ENCODE measurements around the gene COP1. TPM values are rescaled to one million over a fixed set of nuclear protein-coding genes. Genes with fewer than 3 reads are reported as not detected.

COP1 gene
- total RNA-seq, 1 donor from 2014 or later = 67.4 TPM

DNA sequence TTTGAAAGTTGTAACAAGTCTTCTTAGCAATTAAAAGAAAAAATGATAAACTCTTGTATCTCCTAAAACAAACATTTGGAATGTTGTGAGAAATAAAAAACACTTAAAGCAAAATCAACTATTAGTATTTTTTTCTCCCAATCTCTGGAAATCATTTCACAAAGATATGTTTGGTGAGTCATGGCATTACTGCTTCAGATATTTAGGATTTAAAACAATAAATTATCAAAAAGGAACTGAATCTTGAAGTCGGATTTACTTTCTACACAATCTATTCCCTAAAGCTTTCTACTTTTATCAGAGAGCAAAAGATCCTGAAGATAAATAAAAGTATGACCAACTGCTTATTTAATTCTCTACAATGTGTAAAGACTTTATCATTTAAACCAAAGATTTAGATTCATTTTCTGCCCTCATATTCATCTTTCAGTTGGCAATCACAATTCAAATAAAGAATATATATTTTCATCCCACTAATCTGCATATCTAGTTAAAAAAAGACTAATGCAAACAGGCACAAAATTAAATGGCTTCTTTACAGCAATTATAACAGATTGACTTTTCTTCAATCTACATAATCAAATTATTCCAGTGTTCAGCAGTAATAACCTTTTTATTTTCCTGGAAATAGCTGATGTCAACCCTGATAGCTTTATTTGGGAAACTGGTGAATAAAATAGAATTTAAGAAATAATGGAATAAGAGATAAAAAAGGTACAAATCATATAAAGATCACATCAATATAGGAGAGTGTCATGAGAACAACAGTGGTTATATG lies 230.0 kb downstream of the COP1 start:
- DNase-seq (ENCODE audit: extremely low read depth, low read depth, low spot score) = no peak

- no peak for DNase-seq (ENCODE audit: extremely low read depth, low read depth, low spot score)
Observed at GRCh38 chr1:175969231-175969630, 237.9 kb downstream of the COP1 start.

- DNase-seq (ENCODE audit: extremely low read depth, low read depth, low spot score) = no peak
Observed at GRCh38 chr1:175968486-175969172, 238.5 kb downstream of the COP1 start.

GRCh38 chr1:175963740-175964139 lies 243.3 kb downstream of the COP1 start:
- DNase-seq (ENCODE audit: extremely low read depth, low read depth, low spot score) = no peak

DNA sequence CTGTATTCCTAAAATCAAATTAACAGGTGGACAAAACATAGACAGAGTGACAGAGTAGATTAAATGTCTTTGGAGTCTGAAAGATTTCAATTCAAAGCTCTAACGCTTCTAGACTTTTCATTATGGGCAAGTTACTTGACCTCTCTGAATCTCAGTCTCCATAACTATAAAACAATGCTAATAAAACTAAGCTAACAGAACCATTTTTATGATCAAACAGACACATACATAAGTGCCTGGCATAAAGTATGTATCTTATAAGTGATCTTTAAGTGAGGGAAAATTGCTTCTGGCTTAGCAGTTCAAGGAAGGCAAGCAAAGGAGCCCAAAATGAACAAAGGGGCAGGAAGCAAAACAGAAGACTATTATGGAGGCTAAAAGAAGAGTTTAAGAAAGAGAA lies 246.9 kb downstream of the COP1 start:
- DNase-seq (ENCODE audit: extremely low read depth, low read depth, low spot score) = no peak

GRCh38 chr1:175951627-175952026 lies 255.5 kb downstream of the COP1 start:
- no peak for DNase-seq (ENCODE audit: extremely low read depth, low read depth, low spot score)

- DNase-seq (ENCODE audit: extremely low read depth, low read depth, low spot score) = no peak
Observed at GRCh38 chr1:175947771-175948170, 259.3 kb downstream of the COP1 start.

DNA sequence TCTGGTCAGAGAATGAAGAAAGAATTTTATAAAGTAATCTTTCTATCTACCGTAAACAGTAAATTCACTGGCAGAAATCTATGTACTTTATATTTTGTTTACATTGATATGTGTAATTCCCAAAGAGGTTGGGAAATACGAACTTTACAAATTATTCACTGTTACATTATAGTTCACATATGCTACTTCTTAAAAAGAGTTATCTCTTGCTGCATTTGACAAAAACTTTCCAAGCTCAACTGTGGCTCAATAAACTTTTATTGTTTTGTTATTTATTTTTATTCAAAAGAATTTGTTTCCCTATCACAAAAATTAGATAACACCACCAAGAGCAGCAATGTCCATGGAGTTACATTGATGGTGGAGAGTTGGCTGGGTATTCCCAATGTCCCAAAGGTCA lies 262.5 kb downstream of the COP1 start:
- DNase-seq (ENCODE audit: extremely low read depth, low read depth, low spot score) = no peak

- no peak for DNase-seq (ENCODE audit: extremely low read depth, low read depth, low spot score)
Observed at GRCh38 chr1:175941164-175941563, 265.9 kb downstream of the COP1 start.

DNA sequence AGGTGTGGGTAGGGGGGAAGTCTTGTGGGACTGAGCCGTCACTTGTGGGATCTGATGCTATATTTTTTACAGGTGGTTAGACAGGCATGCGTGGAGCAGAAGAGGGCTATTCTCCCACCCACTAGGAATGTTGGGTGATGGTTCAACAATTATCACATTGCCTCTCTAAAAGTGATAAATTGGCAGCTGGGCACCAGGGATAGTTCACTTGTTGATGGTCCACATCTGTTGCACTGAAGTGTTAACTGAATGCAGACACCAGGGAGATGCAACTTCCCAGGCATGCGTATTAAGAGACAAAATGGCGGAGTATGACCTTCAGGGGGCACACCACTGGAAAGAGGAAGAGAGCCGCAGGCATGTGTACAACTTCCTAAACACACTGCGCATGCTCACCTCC lies 270.4 kb downstream of the COP1 start:
- DNase-seq (ENCODE audit: extremely low read depth, low read depth, low spot score) = no peak

- DNase-seq (ENCODE audit: extremely low read depth, low read depth, low spot score) = no peak
Observed at GRCh38 chr1:175935566-175936115, 271.4 kb downstream of the COP1 start.

- no peak for DNase-seq (ENCODE audit: extremely low read depth, low read depth, low spot score)
Observed at GRCh38 chr1:175935166-175935565, 271.9 kb downstream of the COP1 start.

DNA sequence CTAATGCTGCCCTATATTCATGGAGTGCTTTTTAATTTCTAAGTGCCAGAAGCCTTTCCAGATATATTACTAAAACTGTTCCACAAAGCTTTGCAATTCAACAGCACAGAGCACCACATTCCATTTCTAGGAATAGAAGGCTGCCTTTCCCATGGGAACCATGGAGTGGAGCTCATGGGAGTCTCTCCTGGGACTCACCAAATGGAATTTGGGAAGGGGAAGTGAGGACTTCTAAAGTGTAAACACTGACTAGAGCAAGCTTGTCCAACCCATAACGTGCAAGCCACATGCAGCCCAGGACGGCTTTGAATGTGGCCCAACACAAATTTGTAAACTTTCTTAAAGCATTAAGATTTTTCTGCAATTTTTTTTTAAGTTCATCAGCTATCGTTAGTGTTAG lies 273.3 kb downstream of the COP1 start:
- no peak for DNase-seq (ENCODE audit: extremely low read depth, low read depth, low spot score)

GRCh38 chr1:175927944-175928343 lies 279.1 kb downstream of the COP1 start:
- no peak for DNase-seq (ENCODE audit: extremely low read depth, low read depth, low spot score)

GRCh38 chr1:175922254-175922881 lies 284.7 kb downstream of the COP1 start:
- no peak for DNase-seq (ENCODE audit: extremely low read depth, low read depth, low spot score)

GRCh38 chr1:175920381-175920780 lies 286.7 kb downstream of the COP1 start:
- no peak for DNase-seq (ENCODE audit: extremely low read depth, low read depth, low spot score)

GRCh38 chr1:175919001-175919400 lies 288.1 kb downstream of the COP1 start:
- DNase-seq (ENCODE audit: extremely low read depth, low read depth, low spot score) = no peak

GRCh38 chr1:175918364-175918801 lies 288.7 kb downstream of the COP1 start:
- DNase-seq (ENCODE audit: extremely low read depth, low read depth, low spot score) = no peak

GRCh38 chr1:175914115-175914514 lies 293.0 kb downstream of the COP1 start:
- DNase-seq (ENCODE audit: extremely low read depth, low read depth, low spot score) = no peak

DNA sequence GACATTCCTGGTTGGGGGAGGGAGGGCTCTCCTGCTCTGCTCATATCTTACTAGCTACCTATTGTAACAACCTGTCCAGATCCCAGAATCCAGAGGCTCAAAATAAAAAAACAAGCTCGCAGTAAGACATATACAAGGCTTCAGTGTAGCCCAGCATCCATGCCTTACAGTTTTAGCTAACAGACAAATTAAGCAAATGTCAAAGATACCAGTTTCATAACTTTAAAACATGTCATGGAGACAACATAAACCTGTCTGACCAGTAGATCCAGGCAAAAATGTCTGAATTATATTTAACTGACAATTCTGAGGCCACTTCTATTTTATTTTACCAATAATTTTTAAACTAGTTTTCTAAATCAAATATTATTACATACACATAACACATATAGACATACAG lies 295.9 kb downstream of the COP1 start:
- DNase-seq (ENCODE audit: extremely low read depth, low read depth, low spot score) = no peak

DNA sequence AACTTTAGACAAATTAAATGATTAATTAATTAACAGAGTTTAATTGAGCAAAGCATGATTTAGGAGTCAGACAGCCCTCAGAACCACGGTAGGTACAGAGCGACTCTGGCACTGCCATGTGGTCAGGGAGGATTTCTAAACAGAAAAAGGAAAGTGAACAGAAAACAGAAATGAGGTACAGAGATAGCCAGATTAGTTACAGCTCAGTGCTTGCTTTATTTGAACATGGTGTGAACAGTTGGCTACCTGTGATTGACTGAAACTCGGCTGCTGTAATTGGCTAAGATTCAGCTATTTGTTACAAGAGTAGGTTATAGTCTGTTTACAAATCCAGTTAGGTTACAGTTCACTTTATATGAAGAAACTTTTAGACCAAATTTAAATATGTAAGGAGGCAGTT lies 300.7 kb downstream of the COP1 start:
- no peak for DNase-seq (ENCODE audit: extremely low read depth, low read depth, low spot score)

GRCh38 chr1:175904808-175905207 lies 302.3 kb downstream of the COP1 start:
- DNase-seq (ENCODE audit: extremely low read depth, low read depth, low spot score) = no peak
